Endothelial cell of umbilical vein (primary cell): ENCODE measurements around the gene TP73. TPM values are rescaled to one million over a fixed set of nuclear protein-coding genes. Genes with fewer than 3 reads are reported as not detected.
A peak's percentile ranks its signal among the peaks of the same experiment; 100 is the strongest.

Experiments used
- Bru-seq: library from RNA; stranded (reverse); fragments of 400-500 nt; gene quantifications from one replicate; lab custom pipeline; 2021; lab: Mats Ljungman, UMichigan
- BruChase-seq, 2 experiments: library from RNA; stranded (reverse); fragments of 400-500 nt; gene quantifications; one replicate each; lab custom pipeline; 2021; lab: Mats Ljungman, UMichigan
- BruUV-seq: library from RNA; stranded (reverse); fragments of 400-500 nt; replicated peaks from 2 replicates; lab custom pipeline; 2021; lab: Mats Ljungman, UMichigan
- CTCF ChIA-PET: fragments of 300-600, 350-600 bp; sonication (Branson Sonifier 250); formaldehyde crosslinking; loops from one replicate; lab custom pipeline; 2021; ENCODE audit warnings: antibody characterized with exemption, inconsistent platforms; lab: Charles Lee
- POLR2A ChIA-PET: fragments of 300-600, 350-600 bp; sonication (Branson Sonifier 250); formaldehyde crosslinking; loops from one replicate; lab custom pipeline; 2021; ENCODE audit warnings: antibody characterized with exemption, inconsistent platforms; lab: Charles Lee
- DNase-seq: peaks from one replicate; pipeline ENCODE4 v3.0.0-alpha.2; 2011; ENCODE audit warnings: low read depth, low spot score
- FAIRE-seq: peaks from 2 replicates; lab custom pipeline; 2011; peaks lifted over from hg19 to GRCh38; lab: Jason Lieb, UNC
- H2AFZ ChIP-seq: 2 replicates; pipeline ENCODE4 v1.6.0; 2012; ENCODE audit warnings: low read depth, low read length, control low read depth, inconsistent platforms
- H3K27ac ChIP-seq: 2 replicates; pipeline ENCODE4 v1.5.1; 2011; ENCODE audit warnings: low read depth, mild to moderate bottlenecking, control low read depth, low read length, moderate library complexity; ENCODE audit not compliant: insufficient read depth
- H3K27me3 ChIP-seq, 2 experiments: 2 replicates each; pipeline versions ENCODE4 v1.6.0 to v1.6.1; 2011; ENCODE audit warnings: low read length in 2 of 2, mixed read lengths in 1 of 2; ENCODE audit not compliant: control insufficient read depth in 2 of 2, insufficient read depth in 2 of 2
- H3K36me3 ChIP-seq, 2 experiments: 2 replicates in 1 of 2; 3 replicates in 1 of 2; pipeline ENCODE4 v1.5.1; 2011; ENCODE audit warnings: low read length in 2 of 2, mild to moderate bottlenecking in 1 of 2, moderate library complexity in 1 of 2; ENCODE audit not compliant: control insufficient read depth in 2 of 2, insufficient read depth in 2 of 2; ENCODE audit errors: extremely low read depth in 1 of 2
- H3K4me1 ChIP-seq: 3 replicates; pipeline ENCODE4 v1.5.1; 2011; ENCODE audit warnings: mild to moderate bottlenecking, low read length; ENCODE audit not compliant: control insufficient read depth, insufficient read depth; ENCODE audit errors: extremely low read depth
- H3K4me2 ChIP-seq: 2 replicates; pipeline ENCODE4 v1.6.1; 2011; ENCODE audit warnings: low read length, control low read depth, mixed read lengths; ENCODE audit not compliant: insufficient read depth
- H3K4me3 ChIP-seq, 3 experiments: fragments of 200-600 bp in 1 of 3; sonication (generic), shearing (Covaris generic) in 1 of 3; replicated peaks in 1 of 3; 2 replicates each; pipeline ENCODE4 v1.5.1; 2011 to 2016; ENCODE audit warnings: control low read depth in 3 of 3, low read length in 3 of 3, mild to moderate bottlenecking in 2 of 3, inconsistent platforms in 1 of 3, low read depth in 1 of 3, moderate library complexity in 1 of 3; ENCODE audit not compliant: insufficient read depth in 1 of 3
- H3K79me2 ChIP-seq: 2 replicates; pipeline ENCODE4 v1.6.0; 2012; ENCODE audit warnings: low read length, inconsistent platforms; ENCODE audit not compliant: control insufficient read depth, insufficient read depth
- H3K9ac ChIP-seq: replicated peaks from 2 replicates; pipeline ENCODE3; 2011; ENCODE audit warnings: low read length, control low read depth; ENCODE audit not compliant: insufficient read depth; ENCODE audit errors: extremely low read depth
- H3K9me1 ChIP-seq: replicated peaks from 3 replicates; pipeline ENCODE4 v1.6.0; 2011; ENCODE audit warnings: mild to moderate bottlenecking, low read length; ENCODE audit not compliant: control insufficient read depth, insufficient read depth; ENCODE audit errors: extremely low read depth
- H3K9me3 ChIP-seq: replicated peaks from 2 replicates; pipeline ENCODE4 v1.5.1; 2012; ENCODE audit warnings: low read length, inconsistent platforms; ENCODE audit not compliant: control insufficient read depth, insufficient read depth
- H4K20me1 ChIP-seq: replicated peaks from 2 replicates; pipeline ENCODE3; 2011; ENCODE audit warnings: mild to moderate bottlenecking, low read length; ENCODE audit not compliant: control insufficient read depth, insufficient read depth; ENCODE audit errors: extremely low read depth
- CTCF ChIP-seq, 2 donors: IDR thresholded peaks; 1 replicate in 1 of 2; 2 replicates in 1 of 2; pipeline ENCODE4 v1.5.1; 2011; ENCODE audit warnings: low read length in 2 of 2, mild to moderate bottlenecking in 2 of 2, moderate library complexity in 2 of 2, control low read depth in 1 of 2, inconsistent platforms in 1 of 2, low read depth in 1 of 2; ENCODE audit not compliant: insufficient read depth in 1 of 2; ENCODE audit errors: extremely low read depth in 1 of 2
- EZH2 ChIP-seq: IDR thresholded peaks from 2 replicates; pipeline ENCODE4 v1.6.1; 2012; ENCODE audit warnings: borderline replicate concordance, low read depth, mild to moderate bottlenecking, moderate library complexity, low read length, inconsistent platforms; ENCODE audit not compliant: severe bottlenecking
- FOS ChIP-seq: IDR thresholded peaks from 2 replicates; pipeline ENCODE4 v1.6.1; 2011; ENCODE audit warnings: mild to moderate bottlenecking, low read length, moderate library complexity, borderline replicate concordance; ENCODE audit not compliant: insufficient read depth
- GATA2 ChIP-seq: IDR thresholded peaks from 2 replicates; pipeline ENCODE4 v1.7.0; 2011; ENCODE audit warnings: low read depth, mild to moderate bottlenecking, moderate library complexity, mixed read lengths, low read length; ENCODE audit not compliant: insufficient read length, insufficient read depth
- JUN ChIP-seq: IDR thresholded peaks from 2 replicates; pipeline ENCODE4 v1.6.1; 2011; ENCODE audit warnings: borderline replicate concordance, low read depth; ENCODE audit not compliant: insufficient read length, insufficient read depth
- MAX ChIP-seq: IDR thresholded peaks from 2 replicates; pipeline ENCODE4 v1.6.1; 2011; ENCODE audit not compliant: insufficient read depth, insufficient read length
- MYC ChIP-seq: IDR thresholded peaks from one replicate; pipeline ENCODE4 v1.6.1; 2011; ENCODE audit warnings: mild to moderate bottlenecking, low read depth, low read length
- POLR2A ChIP-seq: IDR thresholded peaks from 2 replicates; pipeline ENCODE4 v1.6.1; 2012; ENCODE audit warnings: low read depth, mild to moderate bottlenecking, control low read depth, low read length
- POLR2AphosphoS5 ChIP-seq: IDR thresholded peaks from 2 replicates; pipeline ENCODE4 v1.6.1; 2012; ENCODE audit warnings: low read depth, mild to moderate bottlenecking, control low read depth, low read length, moderate library complexity; ENCODE audit not compliant: insufficient read depth
- dilution Hi-C: fragments of 300-500 bp; cut with MboI; formaldehyde crosslinking; loops from one replicate; pipeline ENCODE4 v1.15.0; 2019; ENCODE audit warnings: low sequenced_read_pairs; ENCODE audit not compliant: extremely low pct_ligation_motif_present
- intact Hi-C: fragments of 100-400 bp; cut with micrococcal nuclease; formaldehyde crosslinking; loops from one replicate; pipeline ENCODE4 v1.10.0; 2022
- long read RNA-seq: library from polyadenylated mRNA; stranded (forward); transcript quantifications from one replicate; pipeline ENCODE4 v2.0.0, GENCODE V29; 2021
- polyA minus RNA-seq, 3 experiments: library from RNA; depleted of rRNA, polyadenylated mRNA; stranded (reverse); fragments of >200 nt; gene quantifications; 1 replicate in 1 of 3; 2 replicates in 2 of 3; pipeline ENCODE4 v1.2.3, GENCODE V29; 2011
- polyA plus RNA-seq, 4 experiments: library from polyadenylated mRNA; depleted of rRNA in 3 of 4; stranded (reverse) in 3 of 4; unstranded in 1 of 4; fragments of >200 nt; gene quantifications; 2 replicates each; pipeline versions ENCODE4 v1.2.1 to v1.2.3, GENCODE V29; 2011 to 2012; ENCODE audit warnings: missing spikeins in 1 of 4
- total RNA-seq: library from RNA; stranded (reverse); gene quantifications from 2 replicates; pipeline ENCODE4 v1.2.3, GENCODE V29; 2021

Gene TP73
- total RNA-seq: 0.15 TPM in 1 of 2 replicates, not detected in the other
- polyA plus RNA-seq: 0.03 and 0.10 TPM in 2 replicates
- 0.04 and 0.07 TPM in 2 replicates for polyA plus RNA-seq (2011; cell fraction: cytosol; rRNA removed)
- 0.07 and 0.18 TPM in 2 replicates for polyA plus RNA-seq (2011; cell fraction: nucleus; rRNA removed)
- not detected in 2 replicates for polyA plus RNA-seq (2012)
- 0.06 and 0.39 TPM in 2 replicates for polyA minus RNA-seq
- not detected for polyA minus RNA-seq (2011; cell fraction: cytosol; rRNA and poly(A)+ RNA removed)
- not detected in 2 replicates for polyA minus RNA-seq (2011; cell fraction: nucleus; rRNA and poly(A)+ RNA removed)
- Bru-seq, nascent RNA: percentile 7 among the genes with signal in this experiment
- BruChase-seq, experiment 1, labeled RNA remaining after a 6-hour chase: percentile 15 among the genes with signal in this experiment
- BruChase-seq, experiment 2, labeled RNA remaining after a 2-hour chase: percentile 7 among the genes with signal in this experiment
- long read RNA-seq: 0 reads

DNA sequence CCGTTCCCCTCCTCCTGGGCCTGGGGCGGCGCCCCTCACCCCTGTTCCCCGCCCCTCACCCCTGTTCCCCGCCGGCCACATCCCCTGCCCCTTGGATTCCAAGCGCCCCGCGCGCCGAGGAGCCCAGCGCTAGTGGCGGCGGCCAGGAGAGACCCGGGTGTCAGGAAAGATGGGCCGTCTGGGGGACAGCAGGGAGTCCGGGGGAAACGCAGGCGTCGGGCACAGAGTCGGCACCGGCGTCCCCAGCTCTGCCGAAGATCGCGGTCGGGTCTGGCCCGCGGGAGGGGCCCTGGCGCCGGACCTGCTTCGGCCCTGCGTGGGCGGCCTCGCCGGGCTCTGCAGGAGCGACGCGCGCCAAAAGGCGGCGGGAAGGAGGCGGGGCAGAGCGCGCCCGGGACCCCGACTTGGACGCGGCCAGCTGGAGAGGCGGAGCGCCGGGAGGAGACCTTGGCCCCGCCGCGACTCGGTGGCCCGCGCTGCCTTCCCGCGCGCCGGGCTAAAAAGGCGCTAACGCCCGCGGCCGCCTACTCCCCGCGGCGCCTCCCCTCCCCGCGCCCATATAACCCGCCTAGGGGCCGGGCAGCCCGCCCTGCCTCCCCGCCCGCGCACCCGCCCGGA lies at the start of gene TP73:
TP73 (plus strand) TSS at position 587 of the 618 bp plus-strand sequence. CDS start 29,850 bp downstream, outside the sequence.
- ChIA-PET CTCF (no interaction called here), POLR2A (no interaction called here)
- no peak within 1 kb of the TSS for H3K27ac ChIP-seq
- H3K9me3 ChIP-seq: no peaks in the 10 kb centered on the region
- BruUV-seq: no TSS peak
- intact Hi-C loops: loop anchor here (2.0 kb wide), 1 partner anchor 63 kb away; no protein-coding TSS in a partner anchor
- H3K79me2 ChIP-seq: peaks cover 4% of the 10 kb centered on the region
- TF ChIP-seq POLR2A (no peak), EZH2 (no peak), FOS (no peak), CTCF (IDR thresholded peaks at IDR 0.05; ENCODE audit: extremely low read depth in 1 of 2, insufficient read depth in 1 of 2, low read depth in 1 of 2, low read length in 2 of 2) (no peak), MYC (no peak), POLR2AphosphoS5 (no peak), MAX (no peak), JUN (no peak), GATA2 (no peak)
- no peaks in the 10 kb centered on the region for H3K9me1 ChIP-seq
- peaks cover 8% of the 10 kb centered on the region for H3K4me1 ChIP-seq
- peaks cover 27 to 51% of the 10 kb centered on the region in 2 experiments for H3K27me3 ChIP-seq
- H3K9ac ChIP-seq: no peak within 1 kb of the TSS
- dilution Hi-C loops: no loop called here
- FAIRE-seq: no peak
- no peak within 1 kb of the TSS for H3K4me2 ChIP-seq
- H2AFZ ChIP-seq: no peak within 1 kb of the TSS
- no peaks in the 10 kb centered on the region for H4K20me1 ChIP-seq
- H3K36me3 ChIP-seq: peaks cover 0 to 3% of the 10 kb centered on the region in 2 experiments
- DNase-seq: no peak
- H3K4me3 ChIP-seq: no peak within 1 kb of the TSS
